OCI-M1 (cell line): ENCODE measurements around the gene GRAMD1C.
"Not testable (repeated sequence)": the region's sequence is repeated elsewhere in the genome, so short reads cannot be mapped to it uniquely, and the experiment has no call there.

Experiments
- DNase-seq: peaks from one replicate; lab custom pipeline; 2025; lab: John Stamatoyannopoulos, UW

GRAMD1C gene

GRCh38 chr3:113838631-113839209, at the start of gene GRAMD1C:
Gene GRAMD1C (plus strand): TSS chr3:113838788. CDS start chr3:113838910, 122 bp downstream.
- DNase-seq = peak; percentile 88

DNA sequence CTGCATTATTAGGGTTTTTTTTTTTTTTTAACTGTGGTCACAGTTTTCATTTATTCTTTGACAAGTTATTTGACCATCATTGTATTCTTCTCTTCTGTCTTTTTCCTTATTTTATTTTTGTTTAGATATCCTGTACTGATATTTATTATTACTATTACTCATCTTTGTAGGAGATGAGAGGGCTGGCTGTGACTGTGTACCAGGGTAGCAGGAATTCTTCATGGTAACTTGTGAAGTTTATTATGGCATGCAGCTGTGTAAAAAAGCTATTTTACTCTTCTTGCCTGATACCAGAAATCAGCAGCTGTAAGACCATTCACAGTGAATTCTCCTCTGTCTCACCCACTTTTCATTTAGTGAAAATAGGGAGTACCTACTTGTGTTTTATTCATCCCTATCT, 47.2 kb upstream of the GRAMD1C start:
- no peak for DNase-seq

- DNase-seq = peak; percentile 55
Observed at GRCh38 chr3:113794526-113794925, 44.1 kb upstream of the GRAMD1C start.

DNA sequence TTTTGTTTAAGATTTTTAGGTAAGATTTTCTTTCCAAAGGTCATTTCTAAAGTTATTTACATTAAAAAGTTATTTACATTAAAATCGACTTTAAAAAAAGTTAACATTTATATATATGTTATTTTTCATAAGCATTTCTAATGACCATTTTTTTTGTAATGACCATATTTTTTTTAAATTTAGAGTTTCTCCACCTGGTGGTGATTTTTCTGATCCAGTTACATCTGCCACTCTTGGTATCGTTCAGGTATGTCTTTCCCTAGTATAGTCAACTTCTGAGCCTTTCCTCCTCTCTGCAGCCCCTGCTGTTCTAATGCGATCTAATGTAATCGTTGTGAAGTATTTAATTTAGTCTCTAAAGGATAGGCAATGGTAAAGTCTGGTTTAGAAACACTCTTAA, 42.9 kb upstream of the GRAMD1C start:
- DNase-seq = no peak

DNA sequence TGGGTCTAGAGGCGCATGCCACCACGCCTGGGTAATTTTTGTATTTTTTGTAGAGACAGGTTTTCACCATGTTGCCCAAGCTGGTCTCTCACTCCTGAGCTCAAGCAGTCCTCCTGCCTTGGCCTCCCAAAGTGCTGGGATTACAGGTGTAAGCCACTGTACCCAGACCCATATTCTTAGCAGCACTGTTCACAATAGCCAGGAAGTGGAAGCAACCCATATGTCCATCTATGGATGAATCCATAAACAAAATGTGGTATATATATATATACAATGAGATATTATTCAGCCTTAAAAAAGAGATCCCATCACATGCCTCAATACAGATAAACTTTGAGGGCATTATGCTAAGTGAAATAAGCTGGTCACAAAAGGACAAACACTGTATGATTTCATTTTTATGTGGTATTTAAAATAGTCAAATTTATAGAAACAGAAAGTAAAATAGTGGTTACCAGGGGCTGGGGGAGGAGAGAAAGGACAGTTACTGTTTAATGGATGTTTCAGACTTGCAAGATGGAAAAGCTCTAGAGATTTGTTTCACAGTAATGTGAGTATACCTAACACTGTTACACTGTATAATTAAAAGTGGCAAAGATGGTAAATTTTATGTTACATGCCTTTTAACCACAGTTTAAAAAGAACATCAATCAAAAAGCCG, 35.7 kb upstream of the GRAMD1C start:
- DNase-seq = peak; percentile 18

- no peak for DNase-seq
Observed at GRCh38 chr3:113804661-113805060, 33.9 kb upstream of the GRAMD1C start.

DNA sequence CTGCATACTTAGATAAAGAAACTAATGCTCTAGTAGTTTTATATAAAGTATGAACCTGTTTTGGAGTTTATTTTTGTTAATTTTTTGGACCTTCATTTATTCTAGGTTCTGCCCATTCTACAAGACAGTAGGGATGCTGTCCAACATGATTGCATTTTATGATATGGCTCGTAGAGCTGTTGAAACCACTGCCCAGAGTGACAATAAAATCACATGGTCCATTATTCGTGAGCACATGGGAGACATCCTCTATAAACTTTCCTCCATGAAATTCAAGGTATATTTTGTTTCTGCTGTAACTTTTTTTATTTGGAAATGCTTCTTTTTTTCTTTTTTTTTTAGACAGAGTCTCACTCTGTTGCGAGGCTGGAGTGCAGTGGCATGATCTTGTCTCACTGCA, 33.3 kb upstream of the GRAMD1C start:
- DNase-seq = no peak

DNA sequence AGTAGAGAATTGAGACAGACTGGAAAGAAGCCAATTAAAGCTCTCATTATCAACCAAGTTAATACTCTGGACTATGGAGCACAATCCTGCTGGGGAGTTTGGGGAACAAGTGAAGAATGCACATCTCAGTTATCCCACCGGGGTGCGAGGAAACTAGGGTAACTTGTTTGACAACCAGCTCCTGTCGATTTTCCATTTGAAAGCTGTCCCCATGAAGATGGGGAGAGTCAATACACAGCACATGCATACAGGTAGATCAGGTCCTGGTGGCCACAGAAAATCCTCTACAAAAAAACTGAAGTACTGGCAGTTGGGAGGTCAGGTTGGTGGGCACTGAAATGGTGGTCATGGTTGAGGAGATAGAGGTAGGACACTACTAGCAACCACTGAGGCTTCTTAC, 25.7 kb upstream of the GRAMD1C start:
- DNase-seq = no peak

GRCh38 chr3:113819866-113820265, 18.7 kb upstream of the GRAMD1C start:
- DNase-seq = no peak

- DNase-seq = peak; percentile 25
Observed at GRCh38 chr3:113825090-113825489, 13.5 kb upstream of the GRAMD1C start.

GRCh38 chr3:113828600-113828999, 10.0 kb upstream of the GRAMD1C start:
- DNase-seq = no peak

- no peak for DNase-seq
Observed at GRCh38 chr3:113829576-113830354, 8.8 kb upstream of the GRAMD1C start.

GRCh38 chr3:113831103-113831355, 7.6 kb upstream of the GRAMD1C start:
- no peak for DNase-seq

DNA sequence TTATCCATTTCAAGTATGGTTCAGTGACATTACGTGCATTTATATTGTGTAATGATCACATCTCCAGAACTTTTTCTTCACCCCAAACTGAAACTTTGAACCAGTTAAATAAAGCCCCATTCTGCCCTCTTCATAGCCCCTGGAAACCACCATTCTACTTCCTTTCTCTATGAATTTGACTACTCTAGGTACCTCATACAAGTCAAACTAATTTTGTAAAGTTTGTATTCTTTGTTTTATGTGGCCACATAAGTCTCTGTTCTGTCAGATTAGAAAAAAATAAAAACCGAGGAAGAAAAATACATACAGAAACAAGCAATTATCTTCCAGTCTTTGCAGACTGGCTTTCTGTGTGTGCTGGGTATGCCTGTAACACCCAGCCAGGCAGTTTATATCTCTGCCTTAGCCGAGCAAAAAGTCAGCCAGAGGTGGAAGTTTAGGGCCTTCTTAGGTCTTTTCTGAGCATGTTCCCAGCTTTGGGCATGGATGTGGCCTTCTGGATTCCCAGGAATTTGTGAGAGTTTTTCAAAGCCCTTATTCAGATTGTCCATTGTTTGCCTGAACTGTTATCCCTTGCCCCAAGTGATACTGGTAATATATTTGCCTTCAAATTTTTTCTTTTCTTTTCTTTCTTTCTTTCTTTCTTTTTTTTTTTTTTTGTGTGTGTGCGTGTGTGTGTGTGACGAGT, 6.0 kb upstream of the GRAMD1C start:
- no peak for DNase-seq

GRCh38 chr3:113834983-113835382, 3.6 kb upstream of the GRAMD1C start:
- no peak for DNase-seq

DNA sequence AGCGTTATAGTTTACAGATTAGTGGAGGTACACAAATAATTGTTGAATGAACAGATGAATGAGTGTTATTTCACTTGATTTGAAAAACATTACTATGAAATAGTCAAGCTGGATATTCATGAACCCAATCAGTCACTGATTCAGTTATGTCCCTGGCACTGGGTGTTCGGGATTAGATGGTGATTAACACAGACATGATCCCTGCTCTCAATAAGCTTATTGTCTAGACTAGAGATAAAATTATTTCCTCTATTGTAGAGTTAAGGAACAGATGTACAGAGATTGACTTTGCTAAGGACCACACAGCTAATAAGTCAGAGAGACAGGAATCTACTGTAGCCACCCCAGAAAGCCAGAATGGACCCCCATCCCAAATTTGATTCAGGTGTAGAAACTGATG, 963 bp downstream of the GRAMD1C start:
- DNase-seq = no peak

DNA sequence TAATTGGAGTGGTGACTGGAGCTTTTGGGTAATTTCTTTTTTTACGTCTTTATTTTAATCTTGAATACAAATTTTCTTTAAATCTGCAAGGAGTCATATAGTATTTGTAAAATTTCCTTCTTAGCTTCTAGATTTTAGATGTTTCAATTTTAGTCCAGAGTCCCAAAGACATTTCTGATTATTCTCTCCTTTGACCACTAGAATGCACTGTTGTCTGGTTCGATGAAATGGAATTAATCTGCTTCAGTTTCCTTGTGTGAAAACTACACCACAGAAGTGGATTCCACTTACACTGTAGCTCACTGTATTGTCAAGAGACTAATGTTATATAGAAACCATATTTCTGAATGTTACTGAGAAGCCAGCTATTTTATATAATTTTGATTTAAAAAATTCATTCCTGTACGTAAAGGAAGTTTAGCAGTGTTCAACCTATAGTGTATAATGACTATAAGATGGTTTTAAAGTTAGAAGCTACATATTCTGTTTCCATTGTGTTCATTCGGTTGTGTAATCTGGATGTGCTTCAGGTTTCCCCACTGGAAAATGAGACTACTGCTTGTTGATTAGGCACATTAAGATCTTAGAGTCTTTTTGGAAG, 6.1 kb downstream of the GRAMD1C start:
- DNase-seq = peak; percentile 76

DNA sequence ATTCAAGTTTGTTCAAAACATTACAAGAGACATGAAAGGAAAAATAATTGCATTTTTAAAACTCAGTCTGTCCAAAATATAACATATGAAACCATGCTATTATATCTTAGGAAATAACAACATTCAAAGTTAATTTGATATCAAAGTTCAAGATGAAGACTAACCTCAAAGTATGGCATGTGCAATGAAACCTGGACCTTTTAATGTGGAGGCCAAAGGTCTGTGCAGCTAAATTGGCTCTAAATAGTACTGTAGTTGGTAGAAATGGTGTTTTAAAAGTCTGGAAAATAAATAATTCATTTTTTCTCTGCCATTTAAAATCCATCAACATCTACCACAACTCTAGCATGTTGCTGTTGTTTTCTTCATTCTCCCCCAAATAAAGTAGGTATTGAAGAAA, 8.7 kb downstream of the GRAMD1C start:
- DNase-seq = no peak

- no peak for DNase-seq
Observed at GRCh38 chr3:113847664-113848461, 9.3 kb downstream of the GRAMD1C start.

DNA sequence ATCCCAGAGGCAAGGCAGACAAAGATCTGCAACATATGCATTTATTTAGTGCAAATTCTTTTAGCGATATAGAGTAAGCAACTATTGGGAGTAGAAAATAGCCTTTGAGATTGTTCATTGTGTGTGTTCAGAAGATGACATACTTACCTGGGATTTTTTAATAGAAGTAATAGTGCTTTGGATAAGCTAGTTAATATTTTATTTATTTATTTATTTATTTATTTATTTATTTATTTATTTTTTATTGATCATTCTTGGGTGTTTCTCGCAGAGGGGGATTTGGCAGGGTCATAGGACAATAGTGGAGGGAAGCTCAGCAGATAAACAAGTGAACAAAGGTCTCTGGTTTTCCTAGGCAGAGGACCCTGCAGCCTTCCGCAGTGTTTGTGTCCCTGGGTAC, 10.5 kb downstream of the GRAMD1C start:
- not testable (repeated sequence) for DNase-seq

- DNase-seq = not testable (repeated sequence)
Observed at GRCh38 chr3:113849841-113850240, 11.3 kb downstream of the GRAMD1C start.

GRCh38 chr3:113850391-113850790, 11.8 kb downstream of the GRAMD1C start:
- not testable (repeated sequence) for DNase-seq
